Caco-2 (cell line): ENCODE results near the gene NDC80. TPM values are rescaled to one million over a fixed set of nuclear protein-coding genes. Genes with fewer than 3 reads are reported as not detected.

Experiments
- BruUV-seq: library from RNA; stranded (reverse); fragments of 400-500 nt; replicated peaks from 2 replicates; lab custom pipeline; 2021; lab: Mats Ljungman, UMichigan
- CTCF ChIA-PET: fragments of 300-600 bp; sonication (Branson Sonifier 250); formaldehyde crosslinking; loops from one replicate; lab custom pipeline; 2022; ENCODE audit warnings: antibody characterized with exemption; lab: Charles Lee
- POLR2A ChIA-PET: fragments of 300-600 bp; sonication (Branson Sonifier 250); formaldehyde crosslinking; loops from one replicate; lab custom pipeline; 2022; ENCODE audit warnings: antibody characterized with exemption; lab: Charles Lee
- DNase-seq, 2 experiments: peaks; one replicate each; pipeline versions ENCODE4 v3.0.0 to v3.0.0-alpha.2; 2020 to 2022
- H3K27me3 ChIP-seq: replicated peaks from 2 replicates; pipeline ENCODE4 v1.6.0; 2011; ENCODE audit warnings: low read length; ENCODE audit not compliant: control insufficient read depth, insufficient read depth
- H3K36me3 ChIP-seq: 2 replicates; pipeline ENCODE4 v1.5.1; 2011; ENCODE audit warnings: low read length; ENCODE audit not compliant: control insufficient read depth, insufficient read depth
- H3K4me1 ChIP-seq: fragments of 250-450 bp; sonication (Bioruptor Pico); 2 replicates; pipeline ENCODE4 v1.5.1; 2020; ENCODE audit warnings: mild to moderate bottlenecking
- H3K4me3 ChIP-seq: 2 replicates; pipeline ENCODE4 v1.5.1; 2011; ENCODE audit warnings: low read depth, mild to moderate bottlenecking, control low read depth, low read length
- H3K9me3 ChIP-seq: fragments of 250-450 bp; sonication (Bioruptor Pico); 2 replicates; pipeline ENCODE4 v1.5.1; 2020; ENCODE audit warnings: mild to moderate bottlenecking, moderate library complexity
- H3K27ac Mint-ChIP-seq: one replicate; pipeline ENCODE4 v1.8.0; 2022; ENCODE audit warnings: mixed read lengths; ENCODE audit not compliant: unreplicated experiment
- H3K27me3 Mint-ChIP-seq: one replicate; pipeline ENCODE4 v1.8.0; 2022; ENCODE audit warnings: mixed read lengths; ENCODE audit not compliant: insufficient read depth, unreplicated experiment
- H3K36me3 Mint-ChIP-seq: one replicate; pipeline ENCODE4 v1.8.0; 2022; ENCODE audit warnings: mild to moderate bottlenecking, mixed read lengths; ENCODE audit not compliant: insufficient read depth, unreplicated experiment
- H3K4me1 Mint-ChIP-seq: one replicate; pipeline ENCODE4 v1.8.0; 2022; ENCODE audit warnings: low read depth, mixed read lengths; ENCODE audit not compliant: unreplicated experiment
- H3K4me3 Mint-ChIP-seq: one replicate; pipeline ENCODE4 v1.8.0; 2022; ENCODE audit warnings: mild to moderate bottlenecking, moderate library complexity, mixed read lengths; ENCODE audit not compliant: unreplicated experiment
- H3K9me3 Mint-ChIP-seq: one replicate; pipeline ENCODE4 v1.8.0; 2022; ENCODE audit warnings: mixed read lengths; ENCODE audit not compliant: unreplicated experiment
- intact Hi-C: fragments of 100-400 bp; cut with micrococcal nuclease; formaldehyde crosslinking; loops from one replicate; pipeline ENCODE4 v1.10.0; 2022; ENCODE audit not compliant: unreplicated experiment
- total RNA-seq: library from RNA; stranded (reverse); gene quantifications from 2 replicates; pipeline ENCODE4 v1.2.3, GENCODE V29; 2022
- TF ChIP-seq, protein P1 (sequence below), 2 experiments: fragments of 200-600 bp in 1 of 2; IDR thresholded peaks; 1 replicate in 1 of 2; 2 replicates in 1 of 2; pipeline versions ENCODE4 v1.5.1 to v1.8.0; 2011 to 2022; ENCODE audit warnings: antibody characterized with exemption in 1 of 2, control low read depth in 1 of 2, inconsistent platforms in 1 of 2, low read depth in 1 of 2, low read length in 1 of 2, mild to moderate bottlenecking in 1 of 2, moderate library complexity in 1 of 2; ENCODE audit not compliant: insufficient read depth in 1 of 2, severe bottlenecking in 1 of 2, unreplicated experiment in 1 of 2

NDC80 gene
- total RNA-seq, 1 experiment from 2014 or later: 52.6 TPM

DNA sequence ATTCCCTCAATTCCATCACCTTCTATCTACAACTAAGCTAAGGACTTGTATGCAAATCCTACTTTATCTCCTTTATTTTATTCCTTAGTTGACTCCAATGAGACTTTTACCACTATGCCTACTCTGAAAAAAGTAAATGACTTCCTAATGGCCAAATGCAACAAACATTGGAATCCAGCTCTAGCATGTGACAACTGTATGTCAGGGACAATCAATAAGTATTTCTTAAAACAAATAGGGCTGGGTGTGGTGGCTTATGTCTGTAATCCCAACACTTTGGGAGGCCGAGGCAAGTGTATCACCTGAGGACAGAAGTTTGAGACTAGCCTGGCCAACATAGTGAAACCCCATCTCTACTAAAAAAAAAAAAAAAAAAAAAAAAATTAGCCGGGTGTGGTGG is 21.9 kb upstream of the NDC80 start:
- ChIA-PET POLR2A (no interaction called here), CTCF (no interaction called here)
- H3K27me3 Mint-ChIP-seq: no peaks in the 10 kb centered on the region

DNA sequence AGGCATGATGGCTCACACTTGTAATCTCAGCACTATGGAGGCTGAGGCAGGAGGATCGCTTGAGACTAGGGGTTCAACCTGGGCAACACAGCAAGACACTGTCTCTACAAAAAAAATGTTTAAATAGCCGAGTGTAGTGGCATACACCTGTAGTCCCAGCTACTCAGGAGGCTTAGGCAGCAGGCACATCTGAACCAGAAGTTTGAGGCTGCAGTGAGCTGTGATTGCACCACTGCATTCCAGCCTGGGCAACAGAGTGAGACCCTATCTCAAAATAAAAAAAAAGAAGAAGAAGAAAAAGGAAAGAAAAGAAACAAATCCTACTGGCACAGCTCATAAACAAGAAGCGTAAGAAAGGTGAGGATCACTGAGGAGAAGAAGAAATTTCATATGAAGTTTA is 19.9 kb upstream of the NDC80 start:
- BruUV-seq: no TSS peak
- no peak for DNase-seq
- TF ChIP-seq, protein P1, sequence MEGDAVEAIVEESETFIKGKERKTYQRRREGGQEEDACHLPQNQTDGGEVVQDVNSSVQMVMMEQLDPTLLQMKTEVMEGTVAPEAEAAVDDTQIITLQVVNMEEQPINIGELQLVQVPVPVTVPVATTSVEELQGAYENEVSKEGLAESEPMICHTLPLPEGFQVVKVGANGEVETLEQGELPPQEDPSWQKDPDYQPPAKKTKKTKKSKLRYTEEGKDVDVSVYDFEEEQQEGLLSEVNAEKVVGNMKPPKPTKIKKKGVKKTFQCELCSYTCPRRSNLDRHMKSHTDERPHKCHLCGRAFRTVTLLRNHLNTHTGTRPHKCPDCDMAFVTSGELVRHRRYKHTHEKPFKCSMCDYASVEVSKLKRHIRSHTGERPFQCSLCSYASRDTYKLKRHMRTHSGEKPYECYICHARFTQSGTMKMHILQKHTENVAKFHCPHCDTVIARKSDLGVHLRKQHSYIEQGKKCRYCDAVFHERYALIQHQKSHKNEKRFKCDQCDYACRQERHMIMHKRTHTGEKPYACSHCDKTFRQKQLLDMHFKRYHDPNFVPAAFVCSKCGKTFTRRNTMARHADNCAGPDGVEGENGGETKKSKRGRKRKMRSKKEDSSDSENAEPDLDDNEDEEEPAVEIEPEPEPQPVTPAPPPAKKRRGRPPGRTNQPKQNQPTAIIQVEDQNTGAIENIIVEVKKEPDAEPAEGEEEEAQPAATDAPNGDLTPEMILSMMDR (IDR thresholded peaks at IDR 0.05; ENCODE audit: insufficient read depth in 1 of 2, low read depth in 1 of 2, low read length in 1 of 2, severe bottlenecking in 1 of 2, unreplicated experiment in 1 of 2): no peak
- POLR2A ChIA-PET: no interaction called here
- Mint-ChIP-seq H3K27ac (no peak overlapping the region), H3K4me1 (no peaks in the 10 kb centered on the region), H3K9me3 (no peaks in the 10 kb centered on the region), H3K36me3 (peaks cover 20% of the 10 kb centered on the region), H3K27me3 (no peaks in the 10 kb centered on the region), H3K4me3 (no peak overlapping the region)
- CTCF ChIA-PET: no interaction called here
- intact Hi-C loops: no loop called here
- no peak overlapping the region for H3K4me3 ChIP-seq
- H3K4me1 ChIP-seq: no peaks in the 10 kb centered on the region
- H3K27me3 ChIP-seq: no peaks in the 10 kb centered on the region
- no peaks in the 10 kb centered on the region for H3K9me3 ChIP-seq
- no peaks in the 10 kb centered on the region for H3K36me3 ChIP-seq

More for the DNA sequence above, 21.9 kb upstream of the NDC80 start:
- Histone ChIP-seq H3K27me3 (no peaks in the 10 kb centered on the region), H3K4me3 (no peak overlapping the region), H3K36me3 (no peaks in the 10 kb centered on the region), H3K9me3 (no peaks in the 10 kb centered on the region), H3K4me1 (no peaks in the 10 kb centered on the region)
- TF ChIP-seq, protein P1 (IDR thresholded peaks at IDR 0.05; ENCODE audit: insufficient read depth in 1 of 2, low read depth in 1 of 2, low read length in 1 of 2, severe bottlenecking in 1 of 2, unreplicated experiment in 1 of 2): no peak
- Mint-ChIP-seq H3K27ac (no peak overlapping the region), H3K4me1 (no peaks in the 10 kb centered on the region), H3K36me3 (peaks cover 20% of the 10 kb centered on the region), H3K9me3 (no peaks in the 10 kb centered on the region), H3K4me3 (no peak overlapping the region)
- no peak for DNase-seq
- intact Hi-C loops: loop anchor here (5.0 to 10.0 kb wide), 5 partner anchors 327 to 1685 kb away; no protein-coding TSS in a partner anchor
- BruUV-seq: no TSS peak

DNA sequence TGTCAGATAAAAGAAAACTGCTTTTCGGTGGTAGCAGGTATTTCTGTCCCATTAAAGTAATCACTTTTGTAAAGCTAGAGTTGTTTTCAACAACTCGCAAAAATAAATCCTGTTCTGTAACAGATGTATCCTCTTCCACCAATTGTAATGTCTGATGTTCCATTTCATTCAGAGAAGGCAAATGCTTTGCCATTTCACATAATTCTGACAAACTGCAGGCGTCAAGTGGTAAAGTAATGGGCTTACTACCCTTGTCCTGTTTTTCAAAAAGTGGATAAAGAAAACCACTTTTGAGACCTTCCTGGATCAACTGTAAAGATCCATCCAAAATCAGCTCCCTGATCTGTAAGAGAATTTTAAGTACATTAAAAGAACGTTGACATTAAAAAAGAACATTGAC is 16.7 kb upstream of the NDC80 start:
- Mint-ChIP-seq H3K9me3 (no peaks in the 10 kb centered on the region), H3K27me3 (no peaks in the 10 kb centered on the region), H3K4me3 (no peak overlapping the region), H3K27ac (no peak overlapping the region), H3K36me3 (peaks cover 8% of the 10 kb centered on the region), H3K4me1 (no peaks in the 10 kb centered on the region)
- Histone ChIP-seq H3K36me3 (no peaks in the 10 kb centered on the region), H3K4me3 (no peak overlapping the region), H3K9me3 (no peaks in the 10 kb centered on the region), H3K27me3 (no peaks in the 10 kb centered on the region), H3K4me1 (no peaks in the 10 kb centered on the region)
- intact Hi-C loops: no loop called here
- POLR2A ChIA-PET: no interaction called here
- CTCF ChIA-PET: interaction anchor here (1.6 kb wide), 1 partner anchor 13 kb away, joined by 3 read pairs; no protein-coding TSS in a partner anchor
- no peak for DNase-seq
- TF ChIP-seq, protein P1 (IDR thresholded peaks at IDR 0.05; ENCODE audit: insufficient read depth in 1 of 2, low read depth in 1 of 2, low read length in 1 of 2, severe bottlenecking in 1 of 2, unreplicated experiment in 1 of 2): no peak
- no TSS peak for BruUV-seq
